NK-92 treated with Interleukin-12 subunit alpha and Interleukin-12 subunit beta, amount 100 ng/mL, for 24 hours (cell line): ENCODE results near the gene SNRPD3.
"Not testable (repeated sequence)": the region's sequence is repeated elsewhere in the genome, so short reads cannot be mapped to it uniquely, and the experiment has no call there.

Source experiments
- DNase-seq: peaks from one replicate; lab custom pipeline; 2025; lab: John Stamatoyannopoulos, UW

Gene SNRPD3

DNA sequence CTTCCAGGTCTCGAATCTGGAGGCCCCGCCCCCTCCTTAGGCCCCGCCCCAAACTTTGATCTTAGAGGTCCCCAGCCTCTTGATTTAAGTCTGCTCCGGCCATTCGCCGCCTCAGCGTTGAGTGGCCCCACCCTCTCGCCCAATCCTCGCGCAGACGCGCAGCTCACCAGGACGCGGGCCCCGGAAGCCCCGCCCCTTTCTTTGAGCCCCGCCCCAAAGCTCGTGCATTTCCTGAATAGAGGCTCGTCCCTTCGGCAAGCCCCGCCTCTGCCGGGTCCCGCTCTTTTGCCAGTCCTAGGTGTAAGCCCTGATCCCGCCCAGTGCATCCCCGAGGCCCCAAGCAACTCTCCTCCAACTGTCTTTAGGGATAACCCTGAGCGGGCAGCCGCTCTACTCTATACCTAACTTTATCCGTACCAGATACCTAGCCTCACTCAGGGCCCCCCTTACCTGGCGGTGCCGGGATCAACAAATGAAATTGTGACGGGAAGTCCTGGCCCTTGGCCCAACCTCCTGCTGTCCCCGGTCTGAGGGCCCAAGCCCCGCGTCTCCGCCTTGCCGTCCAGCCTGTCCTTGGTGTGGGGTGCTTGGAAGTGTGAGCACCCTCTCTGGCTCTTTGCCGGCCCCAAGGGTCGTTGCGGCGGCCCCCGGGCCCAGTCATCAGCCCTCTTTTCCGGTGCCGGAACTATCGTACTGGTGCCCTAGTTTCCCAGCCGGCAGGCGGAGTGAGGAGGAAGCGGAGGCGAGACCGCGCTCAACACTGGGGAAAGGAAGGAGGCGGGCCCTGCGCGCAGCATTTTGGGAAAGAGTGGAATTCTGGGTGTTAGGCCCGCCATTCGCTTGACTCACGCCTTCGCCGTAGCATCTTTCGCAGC, at the start of gene SNRPD3:
Gene SNRPD3 (plus strand): TSS at position 835 of the 875 bp plus-strand sequence. CDS start 1,676 bp downstream, outside the sequence.
- peak; percentile 98 for DNase-seq

DNA sequence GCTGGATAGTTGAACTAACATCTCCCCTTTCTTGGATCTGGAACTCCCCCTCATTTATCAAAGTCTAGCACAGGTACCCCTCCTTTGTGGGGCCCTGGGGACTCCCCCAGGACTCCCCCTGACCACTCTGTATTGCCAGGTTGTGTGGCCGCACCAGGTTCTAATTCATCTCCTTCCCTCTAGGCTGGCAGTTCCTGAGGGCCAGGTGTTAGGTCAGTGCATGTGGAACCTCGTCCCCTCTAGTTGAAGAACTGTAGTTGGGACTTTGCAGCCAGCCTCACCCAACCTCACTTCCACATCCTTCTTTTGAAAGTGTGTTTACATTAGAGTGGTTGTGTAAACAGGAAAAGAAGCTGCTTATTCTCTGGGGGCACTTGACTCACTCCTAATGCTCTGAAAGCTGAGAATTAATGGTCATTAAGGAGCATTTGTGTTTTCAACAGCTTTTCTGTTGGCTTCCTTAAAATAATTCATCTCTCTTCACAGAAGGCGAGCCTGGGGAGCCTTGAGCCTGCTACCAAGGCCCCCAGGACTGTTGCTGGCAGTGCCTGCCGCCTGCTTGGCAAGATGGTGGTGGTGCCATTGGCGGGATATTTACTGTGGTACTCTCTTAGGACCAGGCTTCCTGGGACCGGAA, 48.9 kb upstream of the SNRPD3 start:
- DNase-seq = no peak

DNA sequence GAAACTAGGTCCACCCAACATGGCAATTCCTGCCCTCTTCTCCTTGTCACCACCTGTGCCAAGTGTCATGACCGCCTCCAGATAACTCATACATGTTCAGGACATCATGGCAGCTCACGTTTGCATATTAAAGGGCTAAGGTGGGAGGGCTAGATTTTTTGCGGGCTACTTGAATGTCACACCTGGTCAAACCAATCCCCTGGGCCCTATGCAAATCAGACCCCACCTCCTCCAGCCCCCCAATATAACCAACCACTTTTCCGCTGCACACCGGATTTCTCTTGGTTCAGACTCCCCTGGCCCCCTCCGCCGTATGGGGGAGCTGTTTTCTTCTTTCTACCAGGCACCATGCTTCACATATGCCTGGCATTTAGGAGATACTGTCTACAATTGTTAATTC, 48.1 kb upstream of the SNRPD3 start:
- no peak for DNase-seq

DNA sequence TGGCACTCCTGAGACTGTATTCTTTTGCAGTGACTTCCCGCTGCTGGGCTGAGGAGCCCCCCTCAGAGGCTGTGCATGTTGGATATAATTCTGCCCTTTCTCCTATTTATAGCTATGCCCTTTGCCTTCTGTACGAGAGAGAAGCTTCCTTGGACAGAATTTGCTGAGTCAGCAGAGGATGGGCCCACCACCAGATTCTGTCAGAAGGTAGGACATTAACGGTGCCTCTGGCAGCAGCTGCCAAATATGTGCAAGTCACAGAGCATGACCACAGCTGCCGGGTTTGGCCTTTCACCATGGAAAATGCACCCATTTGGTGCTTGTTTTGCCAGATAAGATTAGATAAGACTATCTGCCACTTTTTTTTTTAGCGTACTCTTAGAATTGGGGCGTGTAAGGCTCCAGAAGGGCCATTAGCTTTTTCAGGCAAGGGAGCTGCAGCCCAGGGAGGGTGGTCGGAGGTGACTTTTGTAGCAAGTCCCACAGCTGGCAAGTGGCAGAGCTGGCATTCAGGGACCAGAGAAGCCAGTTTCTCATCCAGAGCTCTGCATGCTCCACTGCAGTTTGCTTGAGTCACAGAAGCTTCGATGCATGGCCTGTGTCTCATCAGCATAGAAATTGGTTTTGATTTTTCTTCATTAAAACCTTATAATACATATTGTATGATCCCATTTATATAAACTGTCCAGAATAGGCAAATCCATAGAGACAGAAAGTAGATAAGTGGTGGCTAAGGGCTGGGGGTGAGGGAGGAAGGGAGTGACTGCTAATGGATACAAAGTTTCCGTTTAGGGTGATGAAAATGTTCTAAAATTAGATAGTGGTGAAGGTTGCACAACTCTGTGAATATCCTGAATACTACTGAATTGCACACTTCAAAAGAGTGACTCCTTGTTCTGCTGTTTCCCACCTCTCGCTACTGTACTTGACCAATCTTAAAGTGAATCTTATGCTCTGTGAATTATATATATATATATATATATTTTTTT, 44.9 kb upstream of the SNRPD3 start:
- peak; percentile 18 for DNase-seq

DNA sequence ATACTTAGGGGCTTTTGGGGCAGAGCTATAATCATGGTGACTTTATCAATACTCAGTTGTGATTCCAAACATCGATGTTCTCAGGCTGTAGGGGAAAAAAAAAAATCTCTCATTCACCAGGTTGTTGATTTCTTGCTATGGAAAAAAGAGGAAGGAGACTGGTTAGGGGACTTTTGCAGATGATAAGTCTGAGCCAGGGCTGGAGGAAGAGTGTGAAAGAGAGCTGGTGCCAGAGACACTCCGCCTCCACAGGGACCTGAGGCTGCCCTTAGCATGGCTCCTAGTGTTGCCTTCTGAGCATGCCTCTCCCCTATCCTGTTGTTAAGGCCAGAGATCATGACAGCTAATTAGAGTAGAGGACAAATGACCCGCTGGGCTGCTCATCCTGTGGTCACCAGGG, 43.8 kb upstream of the SNRPD3 start:
- DNase-seq = no peak

DNA sequence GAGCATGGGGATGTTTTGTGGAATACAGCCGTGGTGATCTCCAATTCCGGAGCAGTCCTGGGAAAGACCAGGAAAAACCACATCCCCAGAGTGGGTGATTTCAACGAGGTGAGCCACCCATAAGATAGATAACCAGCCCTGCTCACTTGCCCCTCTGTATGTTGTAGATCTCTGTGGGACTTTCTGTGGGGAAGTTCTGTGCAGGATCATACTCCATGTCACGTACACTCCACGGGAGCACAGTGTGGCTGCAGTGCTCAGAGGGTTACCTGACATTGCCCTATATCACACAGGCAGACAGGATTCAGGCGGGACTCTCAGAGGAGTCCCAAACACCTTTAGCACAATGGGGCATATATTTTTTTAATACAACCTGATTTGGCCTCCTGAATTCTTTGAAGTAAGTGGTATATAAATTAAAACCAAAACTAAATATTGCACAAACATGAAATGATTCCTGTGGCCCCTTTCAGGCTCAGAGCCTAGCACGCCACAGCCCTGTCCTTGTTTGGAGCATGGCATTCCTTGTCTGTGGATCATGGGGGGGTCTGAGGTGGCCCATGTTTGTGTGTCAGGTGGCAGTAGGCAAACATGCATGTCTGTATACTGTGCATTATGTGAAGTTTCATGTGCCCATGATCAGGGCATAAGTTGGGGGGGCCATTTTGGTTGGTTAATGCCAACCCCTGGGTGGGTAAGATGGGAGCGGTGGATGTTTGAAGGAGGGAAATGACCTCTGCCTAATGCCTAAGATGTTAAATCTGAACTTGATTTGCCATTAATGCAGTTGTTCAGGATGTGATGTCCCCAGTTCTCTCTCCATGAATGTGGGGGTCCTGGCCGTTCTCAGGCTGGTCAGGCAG, 42.2 kb upstream of the SNRPD3 start:
- DNase-seq = no peak

DNA sequence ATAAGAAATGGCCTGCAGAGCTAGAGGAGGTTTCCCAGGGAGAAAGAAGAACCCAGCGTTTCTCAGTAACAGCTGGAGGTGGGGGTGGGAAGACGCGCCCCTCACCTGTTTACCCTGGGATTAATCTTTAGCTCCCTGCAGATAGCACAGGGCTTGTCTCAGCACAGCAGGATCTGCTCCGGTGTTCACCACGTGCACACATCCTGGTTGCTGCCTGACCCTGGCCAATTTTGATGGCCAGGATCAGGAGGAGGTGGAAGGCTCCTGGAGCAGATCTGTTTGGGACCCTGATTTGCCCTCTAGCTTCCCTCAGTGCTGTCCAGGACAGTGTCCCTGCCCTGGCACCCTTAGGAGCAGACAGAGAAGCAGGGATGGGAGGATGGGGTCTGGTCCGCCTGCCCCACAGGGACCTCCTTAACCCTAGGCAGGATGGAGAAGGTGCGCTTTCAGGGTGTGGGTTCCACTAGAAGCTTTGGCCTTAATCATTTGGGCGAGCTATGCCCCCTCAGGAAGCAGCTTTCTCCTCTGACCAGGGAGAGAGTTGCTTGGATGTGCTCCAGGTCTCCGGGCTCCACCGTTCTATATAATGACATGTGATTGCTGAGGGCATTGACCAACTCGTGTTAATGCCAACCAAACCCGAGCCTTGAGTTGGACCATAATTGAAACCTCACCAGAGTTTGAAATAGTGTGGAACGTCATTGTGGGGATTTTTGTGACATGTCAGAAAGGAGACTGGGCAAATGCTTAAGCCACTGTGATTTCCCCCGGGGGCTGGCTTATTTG, 41.4 kb upstream of the SNRPD3 start:
- no peak for DNase-seq

DNA sequence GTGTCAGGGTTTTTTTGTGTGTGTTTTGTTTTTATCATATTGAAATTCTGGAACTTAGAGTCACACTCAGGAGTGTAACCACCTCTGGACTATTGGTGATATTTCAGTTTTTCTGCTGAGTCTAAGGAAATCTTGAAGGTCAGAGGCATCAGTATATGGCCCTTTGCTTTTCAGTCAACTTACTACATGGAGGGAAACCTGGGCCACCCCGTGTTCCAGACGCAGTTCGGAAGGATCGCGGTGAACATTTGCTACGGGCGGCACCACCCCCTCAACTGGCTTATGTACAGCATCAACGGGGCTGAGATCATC, 40.8 kb upstream of the SNRPD3 start:
- no peak for DNase-seq

DNA sequence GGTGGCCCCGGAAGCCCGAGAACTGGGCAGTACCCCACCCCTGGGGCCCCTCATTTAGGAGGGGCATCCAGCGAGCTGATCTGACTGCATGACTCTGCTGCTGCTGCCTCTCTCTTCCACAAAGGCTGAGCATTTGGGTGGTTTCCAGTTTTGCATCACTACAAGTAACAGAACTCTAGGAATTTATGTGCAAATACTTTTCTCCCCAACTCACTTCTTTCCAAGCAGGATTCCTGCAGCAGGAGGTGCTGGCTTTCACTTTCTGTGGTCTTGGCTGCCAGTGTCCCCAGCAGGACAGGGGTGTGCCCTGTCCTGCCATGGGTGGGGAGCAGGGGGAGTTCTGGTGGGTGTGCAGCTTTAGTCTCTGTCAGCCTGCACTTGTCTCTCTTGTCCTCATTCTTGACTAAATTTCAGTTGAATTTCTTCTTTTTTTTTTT, 39.5 kb upstream of the SNRPD3 start:
- peak; percentile 22 for DNase-seq

DNA sequence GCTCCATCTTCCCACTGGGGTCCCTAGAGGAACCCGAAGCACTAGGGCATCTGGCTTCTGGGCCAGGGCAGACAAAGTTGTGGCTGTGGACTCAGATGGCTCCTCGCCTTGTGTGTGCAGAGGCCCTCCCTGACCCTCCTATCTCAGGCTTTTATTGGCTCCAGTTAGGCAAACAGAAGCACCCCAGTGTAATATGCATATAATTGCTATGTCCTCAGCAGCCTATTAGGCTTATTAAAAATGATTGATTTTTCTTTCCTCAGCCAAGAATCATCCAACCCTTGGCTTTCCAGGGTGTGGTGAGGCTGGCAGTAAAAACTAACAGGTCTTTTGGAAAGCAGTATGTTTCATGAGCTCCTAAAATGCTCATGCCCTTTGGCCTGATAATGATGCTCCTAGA, 38.4 kb upstream of the SNRPD3 start:
- no peak for DNase-seq

DNA sequence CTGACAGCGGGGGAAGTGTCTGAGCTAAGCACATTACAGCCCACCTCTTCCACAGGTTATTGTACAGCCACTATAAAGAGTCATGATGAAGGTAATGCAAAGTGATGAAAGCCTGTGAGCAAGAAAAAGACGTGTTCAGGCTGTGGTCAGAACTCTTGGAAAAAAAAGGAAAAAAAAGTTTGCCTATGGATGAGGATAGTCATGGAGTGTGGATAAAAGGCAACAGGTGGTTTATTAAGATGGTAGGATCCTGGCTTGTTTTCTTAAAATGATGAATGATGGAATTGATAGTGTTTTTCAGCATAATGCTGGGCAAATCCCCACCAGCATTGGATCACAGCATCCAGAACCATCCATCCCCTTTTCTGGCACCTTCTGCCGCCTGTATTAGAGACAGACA, 37.6 kb upstream of the SNRPD3 start:
- no peak for DNase-seq

DNA sequence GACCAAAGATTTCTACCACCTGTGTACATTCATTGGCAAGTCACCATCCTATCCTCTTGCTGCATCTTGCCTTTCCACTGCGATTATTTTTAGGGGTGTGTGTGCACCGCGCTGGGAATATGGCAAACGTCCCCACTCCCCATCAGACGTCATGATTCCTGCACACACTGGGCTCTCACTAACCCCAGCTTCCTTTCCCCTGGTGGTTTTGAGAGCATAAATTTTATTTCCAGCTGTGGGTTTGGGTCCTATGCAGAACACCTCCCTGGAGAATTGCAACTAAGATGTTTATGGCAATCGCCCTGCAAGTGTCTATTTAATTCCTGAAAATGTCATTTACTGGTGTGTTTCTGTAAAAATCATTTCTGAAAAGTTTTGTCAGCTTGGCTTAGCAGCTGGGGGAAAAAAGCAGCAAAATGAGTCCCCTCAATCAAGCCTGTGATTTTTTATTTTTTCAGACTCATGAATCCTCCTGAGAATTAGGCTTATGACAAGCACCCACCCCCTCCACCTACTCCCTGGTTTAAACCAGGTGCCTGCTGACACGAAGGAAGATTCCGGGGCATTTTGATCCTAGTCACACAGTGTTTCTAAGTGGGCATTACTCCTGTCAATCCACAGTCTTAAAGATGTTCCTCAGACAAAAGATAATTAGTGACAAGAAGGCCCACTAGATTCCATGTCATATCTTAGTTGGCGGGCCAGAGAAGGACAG, 36.9 kb upstream of the SNRPD3 start:
- DNase-seq = no peak

DNA sequence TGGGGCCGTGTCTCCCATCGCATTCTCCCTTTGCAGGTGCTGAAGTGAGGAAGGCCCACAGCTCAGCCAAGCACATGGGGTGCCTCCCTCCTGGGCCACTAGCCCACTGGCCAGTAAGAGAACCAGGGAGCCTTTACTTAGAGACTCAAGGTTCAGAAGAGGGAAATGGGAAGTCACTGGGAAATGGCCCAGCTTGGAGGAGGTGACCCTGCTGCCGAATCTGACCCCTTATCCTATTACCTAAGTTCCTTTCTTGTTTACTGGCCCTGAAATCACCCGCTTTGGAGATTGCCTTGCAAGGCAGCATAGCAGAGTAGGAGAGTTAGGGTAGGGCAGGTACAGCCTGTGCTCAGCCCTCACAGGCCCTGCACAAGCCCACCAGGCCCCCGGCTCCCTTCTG, 36.3 kb upstream of the SNRPD3 start:
- no peak for DNase-seq

DNA sequence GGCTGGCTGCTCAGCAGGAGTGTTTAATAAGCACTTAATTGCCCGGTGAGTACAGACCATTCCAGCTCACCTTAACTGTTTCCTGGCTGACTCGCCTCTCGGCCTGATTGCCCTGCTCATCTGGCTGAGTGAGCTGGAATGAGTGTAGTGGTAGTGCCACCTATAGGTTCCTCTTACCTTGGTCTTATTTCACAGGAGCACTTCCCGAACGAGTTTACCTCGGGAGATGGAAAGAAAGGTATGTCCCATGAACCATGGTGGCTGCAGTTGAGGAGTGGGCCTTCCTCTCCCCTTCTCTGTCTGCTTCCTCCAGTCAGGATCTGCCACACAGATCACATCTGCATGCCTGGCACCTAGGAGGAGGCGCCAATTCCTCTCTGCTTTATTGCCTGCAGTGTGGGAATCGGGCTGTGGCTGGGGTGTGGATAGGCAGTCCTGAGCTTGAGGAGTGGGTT, 34.0 kb upstream of the SNRPD3 start:
- DNase-seq = peak; percentile 34

DNA sequence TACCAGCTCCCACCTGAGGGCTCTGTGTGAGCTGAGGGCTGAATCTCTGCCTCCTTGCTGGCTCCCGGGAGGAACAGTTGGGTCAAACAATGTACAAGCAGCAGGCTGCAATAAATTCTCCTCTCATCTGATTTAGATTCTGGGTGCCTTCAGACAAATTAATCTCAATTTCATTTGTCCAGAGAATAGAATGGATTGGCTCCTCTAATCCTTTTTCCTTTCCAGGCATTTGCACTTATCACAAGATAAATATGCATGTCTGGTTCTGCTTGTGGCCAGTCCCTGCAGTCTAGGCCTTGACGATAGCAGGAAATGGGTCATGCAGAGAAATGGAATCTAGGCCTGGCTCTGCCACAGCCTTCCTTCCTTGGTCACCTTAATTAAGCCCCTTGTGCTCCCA, 31.9 kb upstream of the SNRPD3 start:
- no peak for DNase-seq

DNA sequence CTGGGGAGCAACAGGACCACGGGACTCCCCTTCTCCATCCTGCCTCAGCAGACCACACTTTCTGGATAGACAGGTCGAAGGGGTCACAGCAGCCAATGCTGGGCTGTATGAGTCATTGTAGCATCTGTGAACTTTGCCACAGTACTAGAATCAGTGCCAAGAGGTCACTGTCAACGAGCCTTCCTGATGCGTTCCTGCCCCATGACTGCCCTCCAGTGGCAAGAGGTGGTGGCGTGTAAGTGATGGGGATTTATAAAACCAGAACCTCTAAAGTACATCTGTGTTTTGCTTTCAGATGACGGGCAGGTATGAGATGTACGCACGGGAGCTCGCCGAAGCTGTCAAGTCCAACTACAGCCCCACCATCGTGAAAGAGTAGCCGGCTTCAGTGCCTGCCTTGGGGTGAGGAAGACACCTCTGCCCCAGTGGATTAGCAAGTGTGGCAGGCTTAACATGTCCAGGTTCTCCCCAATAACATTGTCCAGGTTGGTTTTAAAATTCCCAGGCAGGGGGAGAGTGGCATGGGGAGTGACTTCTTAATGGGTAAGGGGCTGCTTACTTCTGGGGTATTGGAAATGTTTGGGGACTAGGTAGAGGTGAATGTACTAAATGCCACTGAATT, 30.3 kb upstream of the SNRPD3 start:
- peak; percentile 68 for DNase-seq

DNA sequence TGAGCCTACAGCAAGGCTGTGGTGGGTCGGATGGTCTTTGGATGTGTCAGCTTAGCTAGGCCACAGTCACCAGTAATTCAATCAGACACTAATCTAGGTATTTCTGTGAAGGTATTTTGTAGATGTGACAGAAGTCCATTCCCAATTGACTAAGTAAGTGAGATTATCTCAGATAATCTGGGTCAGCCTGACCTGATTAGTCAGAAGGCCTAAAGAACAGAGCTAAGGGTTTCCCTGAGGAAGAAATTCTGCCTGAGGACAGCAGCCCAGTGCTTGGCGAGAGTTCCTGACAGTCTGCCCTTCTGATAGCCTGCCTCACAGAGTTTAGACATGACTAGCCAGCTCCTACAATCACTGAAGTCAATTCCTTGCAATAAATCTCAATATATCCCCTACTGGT, 29.6 kb upstream of the SNRPD3 start:
- no peak for DNase-seq

DNA sequence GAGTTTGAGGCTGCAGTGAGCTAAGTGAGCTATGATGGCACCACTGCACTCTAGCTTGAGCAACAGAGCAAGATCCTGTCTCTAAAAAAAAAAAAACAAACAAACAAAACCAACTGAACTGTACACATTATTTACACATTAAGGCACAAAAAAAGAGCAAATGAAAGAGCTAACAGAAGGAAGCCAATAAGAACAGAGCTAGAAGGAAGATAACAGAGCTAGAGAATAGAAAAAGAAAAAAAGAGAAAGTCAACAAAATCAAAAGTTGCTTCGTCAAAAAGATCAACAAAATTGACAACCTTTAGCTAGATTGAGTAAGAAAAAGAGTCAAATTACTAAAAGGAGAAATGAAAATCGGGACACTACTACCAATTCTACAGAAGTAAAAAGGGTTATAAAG, 25.9 kb upstream of the SNRPD3 start:
- DNase-seq = no peak

DNA sequence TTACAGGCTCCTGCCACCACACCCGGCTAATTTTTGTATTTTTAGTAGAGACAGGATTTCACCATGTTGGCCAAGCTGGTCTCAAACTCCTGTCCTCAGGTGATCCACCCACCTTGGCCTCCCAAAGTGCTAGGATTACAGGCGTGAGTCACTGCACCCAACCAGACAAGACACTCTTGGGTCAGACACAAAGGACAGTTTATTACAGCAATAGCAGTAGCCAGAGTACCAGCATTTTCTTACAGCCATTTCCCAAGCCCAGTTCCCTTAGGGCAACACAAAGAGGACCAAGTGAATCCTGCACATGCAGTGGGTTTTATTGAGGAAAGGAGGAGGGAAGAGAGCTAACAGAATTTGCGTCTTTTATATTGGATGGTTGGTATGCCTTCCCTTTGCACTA, 24.8 kb upstream of the SNRPD3 start:
- not testable (repeated sequence) for DNase-seq
